OCI-LY3 (cell line): ENCODE results near the gene ASS1.

ENCODE experiments used
- H2AFZ ChIP-seq: fragments of 200-600, 300-600 bp; shearing (Covaris generic); 2 replicates; pipeline ENCODE4 v1.6.0; 2014; ENCODE audit warnings: antibody characterized with exemption, low read depth, low read length
- H3K27ac ChIP-seq: fragments of 200-600, 300-600 bp; sonication (generic); 2 replicates; pipeline ENCODE4 v1.5.1; 2014; ENCODE audit warnings: mild to moderate bottlenecking, low read length, moderate library complexity, mixed read lengths
- H3K27me3 ChIP-seq: fragments of 200-600, 300-600 bp; sonication (generic); 2 replicates; pipeline ENCODE4 v1.6.1; 2014; ENCODE audit warnings: low read depth, low read length, mixed read lengths
- H3K36me3 ChIP-seq: fragments of 200-600, 300-600 bp; sonication (generic); replicated peaks from 2 replicates; pipeline ENCODE3; 2014; ENCODE audit warnings: low read depth, low read length, mixed read lengths
- H3K4me1 ChIP-seq: fragments of 300-600, 200-600 bp; sonication (generic); 2 replicates; pipeline ENCODE4 v1.6.1; 2014; ENCODE audit warnings: low read length, mixed read lengths
- H3K4me2 ChIP-seq: fragments of 200-600, 300-600 bp; sonication (generic); 2 replicates; pipeline ENCODE4 v1.6.1; 2014; ENCODE audit warnings: low read length, mixed read lengths
- H3K4me3 ChIP-seq: fragments of 300-600, 200-600 bp; sonication (generic); 2 replicates; pipeline ENCODE4 v1.5.1; 2014; ENCODE audit warnings: antibody characterized with exemption, mild to moderate bottlenecking, low read length, moderate library complexity
- H3K79me2 ChIP-seq: fragments of 300-600, 200-600 bp; shearing (Covaris generic); 2 replicates; pipeline ENCODE4 v1.6.1; 2014; ENCODE audit warnings: mild to moderate bottlenecking, low read length, mixed read lengths
- H3K9ac ChIP-seq: fragments of 300-600, 200-600 bp; shearing (Covaris generic); 2 replicates; pipeline ENCODE4 v1.6.0; 2014; ENCODE audit warnings: mild to moderate bottlenecking, low read length, moderate library complexity
- H3K9me3 ChIP-seq: fragments of 200-600, 300-600 bp; shearing (Covaris generic); 2 replicates; pipeline ENCODE4 v1.6.1; 2014; ENCODE audit warnings: low read length, mixed read lengths; ENCODE audit not compliant: insufficient read depth
- H4K20me1 ChIP-seq: fragments of 200-600, 300-600 bp; sonication (generic); 2 replicates; pipeline ENCODE4 v1.6.1; 2016; ENCODE audit warnings: low read length, mixed read lengths; ENCODE audit not compliant: insufficient read depth
- EZH2phosphoT487 ChIP-seq: fragments of 200-600 bp; shearing (Covaris generic); IDR thresholded peaks from 2 replicates; pipeline ENCODE4 v1.6.1; 2018; ENCODE audit warnings: antibody characterized with exemption, mixed run types, low read depth
- TF ChIP-seq, protein P1 (sequence below): fragments of 200-600, 300-600 bp; sonication (generic); IDR thresholded peaks from 2 replicates; pipeline ENCODE4 v1.5.1; 2014; ENCODE audit warnings: antibody characterized with exemption, low read length, low read depth

Gene ASS1

GRCh38 chr9:130543859-130544258, 99.1 kb downstream of the ASS1 start:
- Histone ChIP-seq H3K4me3 (peak overlapping the region; percentile 64), H3K79me2 (no peaks in the 10 kb centered on the region), H3K36me3 (no peaks in the 10 kb centered on the region), H4K20me1 (no peaks in the 10 kb centered on the region), H2AFZ (peak overlapping the region; percentile 95), H3K4me2 (peak overlapping the region; percentile 77), H3K4me1 (peaks cover 43% of the 10 kb centered on the region), H3K9ac (peak overlapping the region; percentile 57), H3K27me3 (peaks cover 2% of the 10 kb centered on the region; the same call in 1 of the 2 replicates), H3K9me3 (no peaks in the 10 kb centered on the region), H3K27ac (peak overlapping the region; percentile 73)
- TF ChIP-seq EZH2phosphoT487, result no peak
- TF ChIP-seq, protein P1, sequence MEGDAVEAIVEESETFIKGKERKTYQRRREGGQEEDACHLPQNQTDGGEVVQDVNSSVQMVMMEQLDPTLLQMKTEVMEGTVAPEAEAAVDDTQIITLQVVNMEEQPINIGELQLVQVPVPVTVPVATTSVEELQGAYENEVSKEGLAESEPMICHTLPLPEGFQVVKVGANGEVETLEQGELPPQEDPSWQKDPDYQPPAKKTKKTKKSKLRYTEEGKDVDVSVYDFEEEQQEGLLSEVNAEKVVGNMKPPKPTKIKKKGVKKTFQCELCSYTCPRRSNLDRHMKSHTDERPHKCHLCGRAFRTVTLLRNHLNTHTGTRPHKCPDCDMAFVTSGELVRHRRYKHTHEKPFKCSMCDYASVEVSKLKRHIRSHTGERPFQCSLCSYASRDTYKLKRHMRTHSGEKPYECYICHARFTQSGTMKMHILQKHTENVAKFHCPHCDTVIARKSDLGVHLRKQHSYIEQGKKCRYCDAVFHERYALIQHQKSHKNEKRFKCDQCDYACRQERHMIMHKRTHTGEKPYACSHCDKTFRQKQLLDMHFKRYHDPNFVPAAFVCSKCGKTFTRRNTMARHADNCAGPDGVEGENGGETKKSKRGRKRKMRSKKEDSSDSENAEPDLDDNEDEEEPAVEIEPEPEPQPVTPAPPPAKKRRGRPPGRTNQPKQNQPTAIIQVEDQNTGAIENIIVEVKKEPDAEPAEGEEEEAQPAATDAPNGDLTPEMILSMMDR, result no peak

DNA sequence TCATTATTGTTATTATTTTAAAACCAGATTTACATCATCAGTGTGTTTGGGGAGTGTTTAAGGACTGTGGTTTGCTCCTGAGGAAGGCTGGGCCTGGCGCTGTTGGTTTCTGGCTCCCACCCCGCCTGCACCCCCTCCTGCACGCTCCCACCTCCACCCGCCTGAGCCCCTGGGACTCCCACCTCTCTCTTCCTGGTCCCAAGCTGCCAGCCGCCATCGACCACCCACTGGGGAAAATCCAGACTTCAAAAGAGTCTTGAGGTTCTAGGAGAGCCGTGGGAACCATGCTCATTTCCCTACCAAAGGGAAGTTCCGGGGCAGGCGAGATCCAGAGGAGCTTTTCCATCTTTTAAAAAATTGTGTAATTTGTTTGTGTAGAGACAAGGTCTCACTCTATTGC, 99.6 kb downstream of the ASS1 start:
- H3K27me3 ChIP-seq, result no peaks in the 10 kb centered on the region
- peak overlapping the region; percentile 57; the same call in 1 of the 2 replicates for H3K9ac ChIP-seq
- no peaks in the 10 kb centered on the region for H3K9me3 ChIP-seq
- peaks cover 43% of the 10 kb centered on the region for H3K4me1 ChIP-seq
- peak overlapping the region; percentile 64 for H3K4me3 ChIP-seq
- H3K36me3 ChIP-seq, result no peaks in the 10 kb centered on the region
- peak overlapping the region; percentile 95 for H2AFZ ChIP-seq
- peak overlapping the region; percentile 73 for H3K27ac ChIP-seq
- H3K4me2 ChIP-seq, result peak overlapping the region; percentile 77
- no peaks in the 10 kb centered on the region for H4K20me1 ChIP-seq
- H3K79me2 ChIP-seq, result no peaks in the 10 kb centered on the region
- no peak for TF ChIP-seq EZH2phosphoT487
- TF ChIP-seq, protein P1, result no peak

- H3K27ac ChIP-seq, result no peak overlapping the region
- H3K4me1 ChIP-seq, result peaks cover 18% of the 10 kb centered on the region
Measured at GRCh38 chr9:130548103-130548502, 103.3 kb downstream of the ASS1 start.

DNA sequence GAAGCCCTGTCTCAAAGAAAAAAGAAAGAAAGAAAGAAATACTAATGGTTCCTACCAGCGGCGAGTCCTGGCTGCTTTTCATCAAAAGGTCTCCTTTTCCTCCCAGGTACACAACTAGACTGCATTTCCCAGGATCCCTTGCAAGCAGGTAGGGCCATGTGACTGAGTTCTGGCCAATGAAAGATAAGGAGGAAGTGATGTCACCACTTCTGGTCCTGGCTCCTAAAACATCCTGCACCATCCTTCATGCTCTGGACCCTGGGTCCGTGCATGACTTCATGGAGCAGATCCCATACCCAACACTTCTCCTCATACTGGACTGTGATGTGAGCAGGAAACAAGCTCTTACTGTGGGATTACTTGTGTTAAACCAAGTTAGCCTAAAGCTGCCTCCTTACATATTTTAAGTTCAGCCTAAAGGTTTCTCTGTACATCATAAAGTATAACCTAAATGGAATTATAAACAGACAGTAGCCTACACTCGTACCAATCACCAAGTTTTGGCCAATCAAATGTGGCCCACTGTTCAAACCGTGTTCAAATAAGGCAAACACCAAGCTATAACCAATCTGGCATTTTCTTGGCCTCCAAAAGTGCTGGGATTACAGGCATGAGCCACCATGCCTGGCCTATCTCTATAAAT, 104.5 kb downstream of the ASS1 start:
- H3K4me2 ChIP-seq, result peak overlapping the region; percentile 60

More at GRCh38 chr9:130548103-130548502, 103.3 kb downstream of the ASS1 start:
- H3K36me3 ChIP-seq, result no peaks in the 10 kb centered on the region
- TF ChIP-seq, protein P1, result no peak
- no peak for TF ChIP-seq EZH2phosphoT487
- no peaks in the 10 kb centered on the region for H3K9me3 ChIP-seq
- no peak overlapping the region for H3K4me2 ChIP-seq
- no peak overlapping the region for H3K4me3 ChIP-seq
- H4K20me1 ChIP-seq, result no peaks in the 10 kb centered on the region
- H2AFZ ChIP-seq, result no peak overlapping the region
- H3K9ac ChIP-seq, result no peak overlapping the region
- no peaks in the 10 kb centered on the region for H3K79me2 ChIP-seq
- H3K27me3 ChIP-seq, result no peaks in the 10 kb centered on the region

More for the DNA sequence above, 104.5 kb downstream of the ASS1 start:
- Histone ChIP-seq H4K20me1 (no peaks in the 10 kb centered on the region), H3K79me2 (no peaks in the 10 kb centered on the region), H3K36me3 (no peaks in the 10 kb centered on the region), H3K4me1 (peaks cover 7% of the 10 kb centered on the region), H3K27ac (no peak overlapping the region), H3K27me3 (no peaks in the 10 kb centered on the region), H3K9me3 (no peaks in the 10 kb centered on the region), H3K4me3 (peak overlapping the region; percentile 54), H3K9ac (no peak overlapping the region), H2AFZ (peak overlapping the region; percentile 91)
- TF ChIP-seq, protein P1, result no peak
- TF ChIP-seq EZH2phosphoT487, result no peak
